ENCODE measurements around the gene MAPT. TPM values are rescaled to one million over a fixed set of nuclear protein-coding genes. Genes with fewer than 3 reads are reported as not detected.

MAPT gene
- total RNA-seq, 4 donors from 2014 or later = 0.44 to 12.2 (median 3.3) TPM

- no peak for DNase-seq
- no peaks in the 10 kb centered on the region for H3K9me3 ChIP-seq
- H3K27ac ChIP-seq = no peak overlapping the region
- peaks cover 19 to 100% (median 81%) of the 10 kb centered on the region in 3 donors for H3K36me3 ChIP-seq
- H3K4me1 ChIP-seq = peaks cover 0 to 4% (median 0%) of the 10 kb centered on the region in 3 donors
- H3K4me3 ChIP-seq = no peak overlapping the region
- H3K27me3 ChIP-seq = no peaks in the 10 kb centered on the region
- TF ChIP-seq CTCF (IDR thresholded peaks at IDR 0.05) (no peak), POLR2A (IDR thresholded peaks at IDR 0.05) (no peak)
- intact Hi-C loops (cut with DNase I) = no loop called here
- 82 to 83% methylated on average over 3 of the region's 3 CpGs for WGBS, 2 donors
These were observed 140.9 kb downstream of the MAPT start for GRCh38 chr17:46035112-46035818.

GRCh38 chr17:46036491-46036890 is 142.1 kb downstream of the MAPT start:
- Histone ChIP-seq H3K27ac (no peak overlapping the region), H3K36me3 (peaks cover 15 to 100% (median 69%) of the 10 kb centered on the region in 3 donors), H3K4me3 (no peak overlapping the region), H3K4me1 (peaks cover 0 to 4% (median 0%) of the 10 kb centered on the region in 3 donors), H3K27me3 (no peaks in the 10 kb centered on the region), H3K9me3 (no peaks in the 10 kb centered on the region)
- 95 to 98% methylated on average over 6 of the region's 6 CpGs for WGBS, 2 donors
- TF ChIP-seq CTCF (IDR thresholded peaks at IDR 0.05) (no peak), POLR2A (IDR thresholded peaks at IDR 0.05) (no peak)
- intact Hi-C loops (cut with DNase I) = no loop called here
- DNase-seq = no peak

GRCh38 chr17:46037722-46038255 is 143.4 kb downstream of the MAPT start:
- no peak for DNase-seq
- H3K27me3 ChIP-seq = no peaks in the 10 kb centered on the region
- 67 to 75% methylated on average over 4 of the region's 4 CpGs for WGBS, 2 donors
- peaks cover 0 to 4% (median 0%) of the 10 kb centered on the region in 3 donors for H3K4me1 ChIP-seq
- intact Hi-C loops (cut with DNase I) = no loop called here
- no peak for TF ChIP-seq POLR2A (IDR thresholded peaks at IDR 0.05)
- no peak for TF ChIP-seq CTCF (IDR thresholded peaks at IDR 0.05)
- peaks cover 15 to 100% (median 56%) of the 10 kb centered on the region in 3 donors for H3K36me3 ChIP-seq
- no peak overlapping the region for H3K27ac ChIP-seq
- H3K4me3 ChIP-seq = no peak overlapping the region
- no peaks in the 10 kb centered on the region for H3K9me3 ChIP-seq

GRCh38 chr17:46038414-46038813 is 144.1 kb downstream of the MAPT start:
- Histone ChIP-seq H3K36me3 (peaks cover 15 to 100% (median 50%) of the 10 kb centered on the region in 3 donors), H3K9me3 (no peaks in the 10 kb centered on the region), H3K27me3 (no peaks in the 10 kb centered on the region), H3K4me3 (no peak overlapping the region), H3K27ac (no peak overlapping the region), H3K4me1 (peaks cover 0 to 11% (median 0%) of the 10 kb centered on the region in 3 donors)
- 92 to 94% methylated on average over 5 to 6 of the region's 6 CpGs for WGBS, 2 donors
- TF ChIP-seq CTCF (IDR thresholded peaks at IDR 0.05) (no peak), POLR2A (IDR thresholded peaks at IDR 0.05) (no peak)
- no peak for DNase-seq
- intact Hi-C loops (cut with DNase I) = no loop called here

- H3K9me3 ChIP-seq = no peaks in the 10 kb centered on the region
- H3K27me3 ChIP-seq = no peaks in the 10 kb centered on the region
- peaks cover 0 to 16% (median 3%) of the 10 kb centered on the region in 3 donors for H3K4me1 ChIP-seq
- 90% methylated on average over 9 of the region's 12 CpGs; no CpG with 5 or more reads in 1 of the 2 donors for WGBS, 2 donors
- H3K4me3 ChIP-seq = no peak overlapping the region
- peaks cover 15 to 100% (median 46%) of the 10 kb centered on the region in 3 donors for H3K36me3 ChIP-seq
- no peak overlapping the region for H3K27ac ChIP-seq
- no peak for TF ChIP-seq POLR2A (IDR thresholded peaks at IDR 0.05)
- no peak for TF ChIP-seq CTCF (IDR thresholded peaks at IDR 0.05)
- intact Hi-C loops (cut with DNase I) = no loop called here
- DNase-seq = no peak
These were observed 144.6 kb downstream of the MAPT start for GRCh38 chr17:46038937-46039336.
